ENCODE measurements around the gene AKIRIN2.

Gene AKIRIN2

GRCh38 chr6:87653074-87653962, 48.7 kb downstream of the AKIRIN2 start:
- DNase-seq = no peak

DNA sequence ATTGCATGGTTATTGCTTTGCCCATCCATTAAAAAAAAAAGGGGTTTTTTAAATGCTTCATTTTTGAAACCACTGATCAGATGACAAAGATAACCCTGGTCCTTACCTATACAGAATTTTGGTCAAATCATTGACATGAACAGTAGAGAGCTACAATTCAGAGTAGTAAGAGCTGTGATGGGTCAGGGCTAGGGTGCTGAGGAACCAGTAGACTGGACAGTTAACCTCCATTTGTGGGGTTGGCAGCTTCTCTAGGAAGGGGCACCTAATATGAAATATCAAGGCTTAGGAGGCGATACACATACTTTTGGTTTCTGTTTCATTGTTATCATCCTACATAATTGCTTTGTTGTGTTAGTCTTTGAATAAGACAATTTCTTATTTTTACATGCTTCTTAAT, 57.0 kb downstream of the AKIRIN2 start:
- DNase-seq = no peak

DNA sequence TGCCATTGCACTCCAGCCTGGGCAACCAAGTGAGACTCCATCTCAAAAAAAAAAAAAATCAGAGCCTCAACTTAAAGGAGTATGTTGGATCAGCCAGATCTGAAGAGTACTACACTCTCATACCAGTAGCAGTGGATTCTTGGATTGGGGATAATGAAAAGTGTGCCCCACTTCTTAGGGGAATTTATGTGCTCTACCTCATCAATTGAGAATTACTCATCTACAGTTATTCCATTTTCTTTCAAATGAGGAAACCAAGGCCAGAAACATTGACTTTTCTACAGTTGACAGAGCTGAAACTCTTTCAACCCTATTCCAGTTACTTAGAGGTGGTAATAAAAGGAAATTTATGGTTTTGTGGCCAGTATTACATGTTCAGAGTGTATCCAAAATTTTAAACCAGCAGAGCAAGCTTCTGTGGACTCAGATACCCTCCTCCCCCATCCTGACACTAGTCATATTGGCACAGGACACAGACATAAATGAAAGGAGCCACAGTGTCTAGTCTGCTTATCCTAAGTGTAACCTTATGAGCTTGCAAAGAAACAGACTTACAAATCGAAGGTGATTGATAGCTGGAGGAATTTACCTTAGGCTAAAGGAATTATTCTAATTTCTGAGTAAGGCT, 60.9 kb downstream of the AKIRIN2 start:
- DNase-seq = no peak

DNA sequence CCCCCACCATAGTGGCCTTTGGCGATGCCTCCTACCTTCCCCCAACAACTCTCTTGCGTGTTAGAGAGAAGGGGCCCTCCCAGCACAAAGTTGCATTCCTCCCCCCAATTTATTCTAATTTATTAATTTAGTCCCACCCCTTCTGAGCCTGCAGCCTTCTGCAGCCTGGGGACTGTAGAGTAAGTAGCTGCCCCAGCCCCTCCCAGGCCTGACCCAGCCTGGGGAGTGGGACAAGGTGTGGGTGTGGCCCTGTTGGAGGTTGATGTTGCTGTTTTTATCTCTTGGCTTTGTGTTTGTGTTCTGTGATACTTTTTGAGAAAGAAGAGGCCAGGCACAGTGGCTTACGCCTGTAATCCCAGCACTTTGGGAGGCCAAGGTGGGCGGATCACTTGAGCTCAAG, 62.7 kb downstream of the AKIRIN2 start:
- no peak for DNase-seq

GRCh38 chr6:87637106-87637505, 64.9 kb downstream of the AKIRIN2 start:
- DNase-seq = no peak

DNA sequence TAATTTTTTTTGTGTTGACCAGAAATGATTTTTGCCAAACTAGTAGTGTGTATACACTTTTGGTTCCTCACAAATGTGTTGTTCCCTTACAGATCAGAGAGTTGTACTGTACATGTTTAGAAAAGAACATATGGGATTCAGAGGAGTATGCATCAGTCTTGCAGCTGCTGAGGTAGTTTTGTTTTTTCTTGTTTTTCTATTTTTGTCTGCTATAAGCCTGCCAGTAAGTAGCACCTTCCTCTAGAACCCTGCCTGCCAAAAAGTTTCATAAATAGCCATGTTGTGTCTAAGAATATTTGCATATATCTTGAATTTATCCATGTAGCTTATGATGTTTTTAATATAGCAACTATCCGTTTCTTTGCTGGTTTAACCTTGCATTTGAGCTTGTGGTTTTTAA, 65.7 kb downstream of the AKIRIN2 start:
- no peak for DNase-seq

DNA sequence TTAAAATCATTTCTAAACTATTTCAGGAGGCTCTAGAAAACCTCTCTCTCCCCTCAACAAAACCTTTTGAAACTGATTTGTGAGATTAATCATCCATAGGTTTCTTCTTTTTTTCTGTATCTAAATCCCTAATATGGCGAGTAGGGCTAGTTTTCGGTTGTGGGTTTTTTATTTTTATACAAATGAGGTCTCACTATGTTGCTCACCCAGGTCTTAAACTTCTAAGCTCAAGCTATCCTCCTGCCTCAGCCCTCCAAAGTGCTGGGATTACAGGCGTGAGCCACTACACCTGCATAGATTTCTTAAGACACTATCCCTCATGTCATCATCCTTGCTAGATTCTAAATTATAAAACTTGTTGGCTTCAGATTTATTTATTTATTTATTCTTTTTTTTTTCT, 68.2 kb downstream of the AKIRIN2 start:
- DNase-seq = no peak

DNA sequence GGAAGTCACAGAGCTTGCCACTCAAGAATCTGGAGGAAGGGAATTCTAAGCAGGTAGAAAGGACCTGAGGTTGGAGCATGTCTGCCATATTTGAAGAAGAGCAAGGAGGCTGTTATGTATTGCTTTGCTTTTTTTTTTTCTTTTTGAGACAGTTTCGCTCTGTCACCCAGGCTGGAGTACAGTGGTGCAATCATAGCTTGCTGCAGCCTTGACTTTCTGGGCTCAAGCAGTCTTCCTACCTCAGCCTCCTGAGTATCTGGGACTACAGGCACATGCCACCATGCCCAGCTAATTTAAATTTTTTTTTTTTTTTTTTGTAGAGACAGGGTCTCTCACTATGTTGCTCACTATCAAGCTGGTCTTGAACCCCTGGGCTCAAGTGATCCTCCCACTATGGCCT, 71.3 kb downstream of the AKIRIN2 start:
- no peak for DNase-seq

GRCh38 chr6:87628881-87629280, 73.2 kb downstream of the AKIRIN2 start:
- no peak for DNase-seq

- no peak for DNase-seq
Observed at GRCh38 chr6:87628424-87628823, 73.6 kb downstream of the AKIRIN2 start.
